Brain microvascular endothelial cell (primary cell): ENCODE data around the gene PIEZO1.

Source experiments
- DNase-seq: peaks from one replicate; pipeline ENCODE4 v3.0.0-alpha.2; 2020
- H3K27ac ChIP-seq: fragments of 250-450 bp; sonication (Bioruptor Pico); 2 replicates; pipeline ENCODE4 v1.5.1; 2020; ENCODE audit warnings: mild to moderate bottlenecking, moderate library complexity
- H3K27me3 ChIP-seq: fragments of 250-450 bp; sonication (Bioruptor Pico); replicated peaks from 2 replicates; pipeline ENCODE4 v1.5.1; 2020; ENCODE audit warnings: mild to moderate bottlenecking
- H3K36me3 ChIP-seq: fragments of 250-450 bp; sonication (Bioruptor Pico); replicated peaks from 2 replicates; pipeline ENCODE4 v1.5.1; 2020; ENCODE audit warnings: mild to moderate bottlenecking
- H3K4me3 ChIP-seq: 2 replicates; pipeline ENCODE4 v1.5.1; 2011; ENCODE audit warnings: low read depth, mild to moderate bottlenecking, control low read depth, low read length, moderate library complexity
- CTCF ChIP-seq: IDR thresholded peaks from 2 replicates; pipeline ENCODE4 v1.5.1; 2011; ENCODE audit warnings: low read depth, mild to moderate bottlenecking, moderate library complexity, low read length, control low read depth, inconsistent platforms; ENCODE audit errors: missing control alignments
- in situ Hi-C: cut with HindIII; loops from 2 replicates; pipeline ENCODE4 v1.10.0; 2017; ENCODE audit warnings: low sequenced_read_pairs, low pct_ligation_motif_present

Gene PIEZO1

GRCh38 chr16:88809676-88810165 is 24.7 kb upstream of the PIEZO1 start:
- in situ Hi-C loops = no loop called here
- no peak overlapping the region for H3K4me3 ChIP-seq
- no peak for DNase-seq
- TF ChIP-seq CTCF = no peak
- no peak overlapping the region for H3K27ac ChIP-seq
- H3K36me3 ChIP-seq = peaks cover 13% of the 10 kb centered on the region
- H3K27me3 ChIP-seq = no peaks in the 10 kb centered on the region

GRCh38 chr16:88809068-88809675 is 24.2 kb upstream of the PIEZO1 start:
- Histone ChIP-seq H3K36me3 (peaks cover 13% of the 10 kb centered on the region), H3K27ac (no peak overlapping the region)
- TF ChIP-seq CTCF = no peak

GRCh38 chr16:88807626-88808453 is 22.8 kb upstream of the PIEZO1 start:
- peaks cover 13% of the 10 kb centered on the region for H3K36me3 ChIP-seq
- TF ChIP-seq CTCF = no peak
- no peak overlapping the region for H3K4me3 ChIP-seq
- H3K27me3 ChIP-seq = no peaks in the 10 kb centered on the region
- DNase-seq = no peak
- in situ Hi-C loops = no loop called here
- no peak overlapping the region for H3K27ac ChIP-seq

More at GRCh38 chr16:88809068-88809675, 24.2 kb upstream of the PIEZO1 start:
- Histone ChIP-seq H3K4me3 (no peak overlapping the region), H3K27me3 (no peaks in the 10 kb centered on the region)
- no peak for DNase-seq
- in situ Hi-C loops = no loop called here

- no peak for DNase-seq
- H3K27me3 ChIP-seq = no peaks in the 10 kb centered on the region
- no peak for TF ChIP-seq CTCF
- H3K27ac ChIP-seq = no peak overlapping the region
- H3K4me3 ChIP-seq = no peak overlapping the region
- H3K36me3 ChIP-seq = peaks cover 13% of the 10 kb centered on the region
- in situ Hi-C loops = no loop called here
These were observed 22.2 kb upstream of the PIEZO1 start for GRCh38 chr16:88807142-88807625.

GRCh38 chr16:88806491-88807111 is 21.6 kb upstream of the PIEZO1 start:
- Histone ChIP-seq H3K36me3 (peaks cover 13% of the 10 kb centered on the region), H3K27me3 (no peaks in the 10 kb centered on the region), H3K4me3 (no peak overlapping the region), H3K27ac (no peak overlapping the region)
- TF ChIP-seq CTCF = no peak
- in situ Hi-C loops = no loop called here
- DNase-seq = no peak
